ENCODE results near the gene FAM43B. TPM values are rescaled to one million over a fixed set of nuclear protein-coding genes. Genes with fewer than 3 reads are reported as not detected.

Gene FAM43B
- total RNA-seq, 1 donor from 2014 or later: 1.9 TPM

DNA sequence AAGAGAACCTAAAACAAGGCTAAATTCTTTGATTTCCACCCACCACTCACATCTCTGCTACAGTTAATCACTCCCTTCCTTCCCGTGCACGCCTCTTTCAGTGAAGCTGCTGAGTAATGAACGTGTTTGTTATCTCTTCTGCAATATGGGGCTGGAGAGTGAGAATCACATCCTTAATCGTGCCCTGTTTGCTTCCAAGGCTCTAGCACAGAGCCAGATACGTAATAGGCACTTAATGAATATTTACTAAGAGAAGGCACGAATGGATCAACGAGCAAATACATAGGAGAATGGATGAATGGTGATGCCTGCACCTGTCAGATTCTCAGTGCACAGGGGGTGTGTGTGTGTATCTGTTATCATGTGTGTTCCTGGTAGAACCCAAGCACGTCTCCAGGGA, 22.1 kb upstream of the FAM43B start:
- no peaks in the 10 kb centered on the region for H3K36me3 ChIP-seq
- no peak overlapping the region for H3K27ac ChIP-seq (replicated peaks)
- peaks cover 12% of the 10 kb centered on the region for H3K4me1 ChIP-seq
- H3K4me3 ChIP-seq: no peak overlapping the region
- TF ChIP-seq, protein P1, sequence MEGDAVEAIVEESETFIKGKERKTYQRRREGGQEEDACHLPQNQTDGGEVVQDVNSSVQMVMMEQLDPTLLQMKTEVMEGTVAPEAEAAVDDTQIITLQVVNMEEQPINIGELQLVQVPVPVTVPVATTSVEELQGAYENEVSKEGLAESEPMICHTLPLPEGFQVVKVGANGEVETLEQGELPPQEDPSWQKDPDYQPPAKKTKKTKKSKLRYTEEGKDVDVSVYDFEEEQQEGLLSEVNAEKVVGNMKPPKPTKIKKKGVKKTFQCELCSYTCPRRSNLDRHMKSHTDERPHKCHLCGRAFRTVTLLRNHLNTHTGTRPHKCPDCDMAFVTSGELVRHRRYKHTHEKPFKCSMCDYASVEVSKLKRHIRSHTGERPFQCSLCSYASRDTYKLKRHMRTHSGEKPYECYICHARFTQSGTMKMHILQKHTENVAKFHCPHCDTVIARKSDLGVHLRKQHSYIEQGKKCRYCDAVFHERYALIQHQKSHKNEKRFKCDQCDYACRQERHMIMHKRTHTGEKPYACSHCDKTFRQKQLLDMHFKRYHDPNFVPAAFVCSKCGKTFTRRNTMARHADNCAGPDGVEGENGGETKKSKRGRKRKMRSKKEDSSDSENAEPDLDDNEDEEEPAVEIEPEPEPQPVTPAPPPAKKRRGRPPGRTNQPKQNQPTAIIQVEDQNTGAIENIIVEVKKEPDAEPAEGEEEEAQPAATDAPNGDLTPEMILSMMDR (IDR thresholded peaks at IDR 0.05; ENCODE audit: borderline replicate concordance): no peak
- DNase-seq: no peak
- intact Hi-C loops (cut with micrococcal nuclease): no loop called here
- no peaks in the 10 kb centered on the region for H3K9me3 ChIP-seq (replicated peaks)
- H3K27me3 ChIP-seq (ENCODE audit: low read depth): peaks cover 67% of the 10 kb centered on the region

DNA sequence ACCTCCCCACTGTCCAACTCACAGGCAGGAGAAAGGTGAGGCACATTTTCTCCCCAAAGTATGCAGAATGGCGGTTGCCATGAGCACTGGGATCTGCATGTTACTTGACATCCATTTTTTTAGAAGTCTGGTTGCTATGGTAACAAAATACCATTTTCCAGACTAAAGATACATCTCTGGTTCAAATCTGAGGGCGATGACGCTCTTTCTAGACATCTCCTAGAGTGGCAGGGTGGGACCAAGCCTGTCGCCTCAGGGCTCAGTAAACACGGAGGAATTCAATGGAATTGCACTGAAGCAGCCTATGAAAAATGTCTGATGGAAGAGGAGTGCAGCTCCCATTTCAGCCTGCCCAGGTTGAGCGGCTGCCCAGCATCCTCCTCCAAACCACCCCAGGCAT, 21.5 kb upstream of the FAM43B start:
- TF ChIP-seq, protein P1 (IDR thresholded peaks at IDR 0.05; ENCODE audit: borderline replicate concordance): no peak
- H3K27me3 ChIP-seq (ENCODE audit: low read depth): peaks cover 67% of the 10 kb centered on the region

DNA sequence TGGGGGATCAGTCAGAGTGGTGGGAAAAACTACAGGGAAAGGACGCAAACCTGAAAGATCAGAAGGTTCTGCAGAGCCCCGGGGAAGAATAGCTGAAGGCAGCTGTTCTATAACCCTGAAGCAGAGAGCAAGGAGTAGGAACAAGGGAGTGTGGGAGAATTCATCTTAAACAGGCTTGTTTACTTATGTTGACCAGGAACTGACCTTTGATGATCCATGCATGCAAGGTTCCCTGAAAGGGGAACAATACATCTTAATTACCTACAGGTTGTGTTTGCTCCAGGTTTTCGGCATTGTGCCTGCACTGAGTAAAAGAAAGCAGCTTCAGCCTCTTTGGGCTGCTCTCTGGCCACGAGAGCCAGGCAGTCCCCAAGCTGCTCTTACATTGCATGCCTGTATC, 18.7 kb upstream of the FAM43B start:
- H3K27ac ChIP-seq (replicated peaks): no peak overlapping the region
- no peak for DNase-seq
- TF ChIP-seq, protein P1 (IDR thresholded peaks at IDR 0.05; ENCODE audit: borderline replicate concordance): no peak
- H3K4me1 ChIP-seq: peaks cover 12% of the 10 kb centered on the region
- H3K9me3 ChIP-seq (replicated peaks): no peaks in the 10 kb centered on the region
- H3K36me3 ChIP-seq: no peaks in the 10 kb centered on the region
- intact Hi-C loops (cut with micrococcal nuclease): no loop called here
- H3K27me3 ChIP-seq (ENCODE audit: low read depth): peaks cover 41% of the 10 kb centered on the region
- H3K4me3 ChIP-seq: no peak overlapping the region

More for the DNA sequence above, 21.5 kb upstream of the FAM43B start:
- Histone ChIP-seq H3K9me3 (replicated peaks) (no peaks in the 10 kb centered on the region), H3K27ac (replicated peaks) (no peak overlapping the region), H3K36me3 (no peaks in the 10 kb centered on the region), H3K4me1 (peaks cover 12% of the 10 kb centered on the region), H3K4me3 (no peak overlapping the region)
- intact Hi-C loops (cut with micrococcal nuclease): no loop called here
- no peak for DNase-seq

DNA sequence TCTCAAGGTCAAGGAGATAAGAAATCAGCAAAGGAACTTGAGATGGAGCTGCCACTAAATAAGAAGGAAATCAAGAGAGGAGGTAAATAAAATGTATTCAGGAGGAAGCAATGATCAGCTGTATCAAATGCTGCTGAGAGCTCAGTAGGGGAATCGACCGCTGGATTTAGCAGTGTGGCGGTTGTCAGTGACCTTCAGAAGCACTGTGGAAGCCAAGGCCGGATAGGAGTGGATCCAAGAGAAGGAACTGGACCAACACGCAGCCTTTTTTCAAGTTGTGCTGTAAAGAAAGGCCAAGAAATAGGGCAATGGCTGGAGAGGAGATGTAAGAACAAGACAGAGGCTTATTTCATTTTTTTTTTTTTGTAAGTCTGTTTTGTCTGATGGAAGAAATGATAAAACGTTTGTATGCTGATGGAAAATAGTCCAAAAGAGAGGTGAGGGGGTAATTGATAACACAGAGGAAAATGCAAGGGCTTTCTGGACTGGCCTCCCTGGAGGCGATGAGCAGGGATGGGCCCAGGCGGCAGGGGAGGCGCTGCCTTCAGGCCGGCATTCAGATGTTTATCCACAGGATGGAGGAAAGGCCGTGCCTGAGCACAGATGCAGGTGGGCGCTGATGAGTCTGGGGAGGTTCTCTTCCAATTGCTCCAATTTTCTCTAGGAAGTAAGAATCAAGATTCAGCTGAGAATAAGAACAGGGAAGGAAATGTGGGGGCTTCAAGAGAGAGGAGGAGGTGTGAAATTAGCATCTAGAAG, 17.5 kb upstream of the FAM43B start:
- H3K4me3 ChIP-seq: no peak overlapping the region
- DNase-seq: no peak
- TF ChIP-seq, protein P1 (IDR thresholded peaks at IDR 0.05; ENCODE audit: borderline replicate concordance): no peak
- intact Hi-C loops (cut with micrococcal nuclease): no loop called here
- H3K27ac ChIP-seq (replicated peaks): peak overlapping the region; percentile 33
- H3K36me3 ChIP-seq: no peaks in the 10 kb centered on the region
- H3K4me1 ChIP-seq: peaks cover 12% of the 10 kb centered on the region
- no peaks in the 10 kb centered on the region for H3K9me3 ChIP-seq (replicated peaks)
- peaks cover 29% of the 10 kb centered on the region for H3K27me3 ChIP-seq (ENCODE audit: low read depth)

DNA sequence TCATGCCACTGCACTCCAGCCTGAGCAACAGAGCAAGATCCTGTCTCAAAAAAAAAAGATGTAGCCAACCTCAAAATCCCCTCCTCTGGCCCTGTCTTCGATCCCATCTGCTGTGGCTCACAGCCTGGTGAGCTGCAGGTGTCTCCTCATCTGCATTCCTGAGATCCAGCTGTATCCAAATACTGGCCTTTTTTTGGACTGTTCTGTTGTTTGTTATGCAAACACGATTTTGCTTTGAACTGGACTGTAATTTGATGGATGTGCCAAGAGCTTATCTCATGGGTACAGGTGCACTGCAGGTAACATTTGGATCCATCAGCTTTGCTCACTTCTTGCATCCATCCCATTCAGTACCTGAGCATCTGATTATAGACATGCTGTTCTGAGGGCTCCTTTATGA, 14.1 kb upstream of the FAM43B start:
- Histone ChIP-seq H3K4me3 (no peak overlapping the region), H3K36me3 (no peaks in the 10 kb centered on the region), H3K27me3 (ENCODE audit: low read depth) (peaks cover 34% of the 10 kb centered on the region), H3K27ac (replicated peaks) (no peak overlapping the region), H3K9me3 (replicated peaks) (no peaks in the 10 kb centered on the region), H3K4me1 (peaks cover 12% of the 10 kb centered on the region)
- TF ChIP-seq, protein P1 (IDR thresholded peaks at IDR 0.05; ENCODE audit: borderline replicate concordance): no peak
- intact Hi-C loops (cut with micrococcal nuclease): no loop called here
- no peak for DNase-seq
